Panc1 (cell line): Measurements from ENCODE around the gene TSPAN10. TPM values are rescaled to one million over a fixed set of nuclear protein-coding genes. Genes with fewer than 3 reads are reported as not detected.
A peak's percentile ranks its signal among the peaks of the same experiment; 100 is the strongest.

Experiments used
- ATAC-seq: fragments of 200-7000 bp; cut with Tn5 transposase; 2 replicates; pipeline ENCODE4 v1.9.1; 2020; ENCODE audit warnings: mild to moderate bottlenecking, moderate library complexity
- BruUV-seq: library from RNA; stranded (reverse); fragments of 400-500 nt; replicated peaks from 2 replicates; lab custom pipeline; 2021; lab: Mats Ljungman, UMichigan
- CTCF ChIA-PET: fragments of 300-600 bp; sonication (Branson Sonifier 250); formaldehyde crosslinking; loops from one replicate; lab custom pipeline; 2022; ENCODE audit warnings: antibody characterized with exemption; lab: Charles Lee
- POLR2A ChIA-PET: fragments of 300-600 bp; sonication (Branson Sonifier 250); formaldehyde crosslinking; loops from one replicate; lab custom pipeline; 2022; ENCODE audit warnings: antibody characterized with exemption; lab: Charles Lee
- DNase-seq: peaks from one replicate; pipeline ENCODE4 v3.0.0-alpha.2; 2010; ENCODE audit warnings: low read depth, low spot score
- H3K27ac ChIP-seq: 2 replicates; pipeline ENCODE4 v1.5.1; 2011; ENCODE audit warnings: mild to moderate bottlenecking, low read length, inconsistent platforms
- H3K27me3 ChIP-seq: fragments of 200-500 bp; sonication (Bioruptor generic); 2 replicates; pipeline ENCODE4 v1.6.0; 2014; ENCODE audit warnings: low read length, inconsistent platforms; ENCODE audit not compliant: control insufficient read depth, insufficient read depth
- H3K36me3 ChIP-seq: fragments of 200-500 bp; sonication (Bioruptor generic); 2 replicates; pipeline ENCODE4 v1.5.1; 2014; ENCODE audit warnings: inconsistent platforms, mild to moderate bottlenecking, low read length, moderate library complexity; ENCODE audit not compliant: control insufficient read depth, insufficient read depth
- H3K4me1 ChIP-seq: 2 replicates; pipeline ENCODE4 v1.5.1; 2011; ENCODE audit warnings: inconsistent platforms, mild to moderate bottlenecking, low read length, moderate library complexity; ENCODE audit not compliant: control insufficient read depth, insufficient read depth
- H3K4me3 ChIP-seq, 2 experiments: 2 replicates each; pipeline ENCODE4 v1.5.1; 2011 to 2012; ENCODE audit warnings: low read depth in 2 of 2, low read length in 2 of 2, mild to moderate bottlenecking in 2 of 2, inconsistent platforms in 1 of 2, moderate library complexity in 1 of 2
- H3K9me3 ChIP-seq: fragments of 200-500 bp; sonication (Bioruptor generic); 2 replicates; pipeline ENCODE4 v1.5.1; 2014; ENCODE audit warnings: low read depth, mild to moderate bottlenecking, inconsistent platforms, low read length, moderate library complexity; ENCODE audit not compliant: control insufficient read depth, insufficient read depth
- CTCF ChIP-seq: fragments of 450-650 bp; IDR thresholded peaks from 2 replicates; pipeline ENCODE4 v1.5.1; 2017; ENCODE audit warnings: mild to moderate bottlenecking
- POLR2AphosphoS5 ChIP-seq: IDR thresholded peaks from 2 replicates; pipeline ENCODE4 v1.6.1; 2012; ENCODE audit warnings: mild to moderate bottlenecking, low read depth, low read length, moderate library complexity
- REST ChIP-seq, 2 experiments: IDR thresholded peaks; 2 replicates each; pipeline ENCODE4 v1.6.1; 2011 to 2012; ENCODE audit warnings: low read depth in 2 of 2, control low read depth in 1 of 2, low read length in 1 of 2, mild to moderate bottlenecking in 1 of 2, moderate library complexity in 1 of 2; ENCODE audit not compliant: insufficient read depth in 1 of 2
- SIN3A ChIP-seq: IDR thresholded peaks from 2 replicates; pipeline ENCODE4 v1.6.1; 2012; ENCODE audit warnings: low read depth, mild to moderate bottlenecking, low read length, moderate library complexity, borderline replicate concordance; ENCODE audit not compliant: insufficient read depth
- TCF7L2 ChIP-seq: IDR thresholded peaks from 2 replicates; pipeline ENCODE4 v1.6.1; 2011; ENCODE audit warnings: mild to moderate bottlenecking, low read depth, low read length, inconsistent platforms
- in situ Hi-C: cut with HindIII; loops from 2 replicates; pipeline ENCODE4 v1.10.0; 2016; ENCODE audit warnings: low sequenced_read_pairs, low pct_unique_long_range_greater_than_20kb
- intact Hi-C: fragments of 100-400 bp; cut with micrococcal nuclease; formaldehyde crosslinking; loops from one replicate; pipeline ENCODE4 v1.10.0; 2022; ENCODE audit not compliant: unreplicated experiment
- total RNA-seq: library from RNA; stranded (reverse); gene quantifications from one replicate; pipeline ENCODE4 v1.2.1, GENCODE V29; 2021; ENCODE audit not compliant: unreplicated experiment

TSPAN10 gene
- total RNA-seq, 1 experiment from 2014 or later, result 4.8 TPM

- Histone ChIP-seq H3K4me1 (no peaks in the 10 kb centered on the region), H3K27me3 (no peaks in the 10 kb centered on the region), H3K27ac (no peak overlapping the region), H3K36me3 (peaks cover 35% of the 10 kb centered on the region), H3K4me3 (no peak overlapping the region), H3K9me3 (no peaks in the 10 kb centered on the region)
- CTCF ChIA-PET, result interaction anchor here (0.6 kb wide), 1 partner anchor 876 kb away, joined by 3 read pairs; no protein-coding TSS in a partner anchor
- in situ Hi-C loops, result no loop called here
- DNase-seq (no peak), ATAC-seq (no peak)
- intact Hi-C loops, result no loop called here
- no peak for TF ChIP-seq CTCF
- TF ChIP-seq REST (IDR thresholded peaks at IDR 0.05; ENCODE audit: insufficient read depth in 1 of 2, low read depth in 2 of 2, low read length in 1 of 2), result no peak
- no peak for TF ChIP-seq TCF7L2
- TF ChIP-seq SIN3A, result no peak
- no peak; the same call in 1 of the 2 replicates for TF ChIP-seq POLR2AphosphoS5
- POLR2A ChIA-PET, result interaction anchor here (0.7 kb wide), 1 partner anchor 37 kb away, joined by 3 read pairs; no protein-coding TSS in a partner anchor
- TSS peak; percentile 41 for BruUV-seq
Observed at GRCh38 chr17:81621494-81622130, 15.4 kb upstream of the TSPAN10 start.

- CTCF ChIA-PET, result no interaction called here
- H3K4me1 ChIP-seq, result no peaks in the 10 kb centered on the region
- in situ Hi-C loops (no loop called here), intact Hi-C loops (loop anchor here (5.0 kb wide), 1 partner anchor 37 kb away; the partner anchor contains the start of genes CCDC137 and OXLD1)
- no peaks in the 10 kb centered on the region for H3K9me3 ChIP-seq
- no peak overlapping the region for H3K4me3 ChIP-seq
- DNase-seq, result no peak
- no peak overlapping the region for H3K27ac ChIP-seq
- POLR2A ChIA-PET, result no interaction called here
- TF ChIP-seq REST (IDR thresholded peaks at IDR 0.05; ENCODE audit: insufficient read depth in 1 of 2, low read depth in 2 of 2, low read length in 1 of 2) (no peak), CTCF (no peak), SIN3A (no peak), POLR2AphosphoS5 (no peak)
- peaks cover 9% of the 10 kb centered on the region; the same call in 1 of the 2 replicates for H3K36me3 ChIP-seq
- ATAC-seq, result no peak
- H3K27me3 ChIP-seq, result no peaks in the 10 kb centered on the region
- no TSS peak for BruUV-seq
Observed at GRCh38 chr17:81630274-81630673, 6.7 kb upstream of the TSPAN10 start.
